ENCODE data around the gene OGFOD1.

Gene OGFOD1

GRCh38 chr16:56423584-56424403 is 27.6 kb upstream of the OGFOD1 start:
- no peaks in the 10 kb centered on the region for H3K27me3 ChIP-seq
- no peaks in the 10 kb centered on the region for H3K36me3 ChIP-seq
- no peak for TF ChIP-seq CTCF (IDR thresholded peaks at IDR 0.05)
- H3K9me3 ChIP-seq = no peaks in the 10 kb centered on the region
- peak overlapping the region; percentile 77 to 81 for H3K4me3 ChIP-seq (ENCODE audit: low read depth in 1 of 2, low read length in 1 of 2)
- H3K27ac ChIP-seq = peak overlapping the region; percentile 71
- peaks cover 18 to 22% of the 10 kb centered on the region in 2 experiments for H3K4me1 ChIP-seq (ENCODE audit: control insufficient read depth in 1 of 2, insufficient read depth in 1 of 2, low read depth in 1 of 2, low read length in 1 of 2)

- no peak for TF ChIP-seq CTCF (IDR thresholded peaks at IDR 0.05)
- Histone ChIP-seq H3K4me1 (ENCODE audit: control insufficient read depth in 1 of 2, insufficient read depth in 1 of 2, low read depth in 1 of 2, low read length in 1 of 2) (peaks cover 18 to 22% of the 10 kb centered on the region in 2 experiments), H3K36me3 (no peaks in the 10 kb centered on the region), H3K9me3 (no peaks in the 10 kb centered on the region), H3K4me3 (ENCODE audit: low read depth in 1 of 2, low read length in 1 of 2) (peak overlapping the region; percentile 77 to 81), H3K27ac (peak overlapping the region; percentile 71), H3K27me3 (no peaks in the 10 kb centered on the region)
Measured at GRCh38 chr16:56424404-56424764, 27.0 kb upstream of the OGFOD1 start.

GRCh38 chr16:56424791-56425438 is 26.4 kb upstream of the OGFOD1 start:
- Histone ChIP-seq H3K36me3 (no peaks in the 10 kb centered on the region), H3K4me3 (ENCODE audit: low read depth in 1 of 2, low read length in 1 of 2) (peak overlapping the region; percentile 77 to 81), H3K27me3 (no peaks in the 10 kb centered on the region), H3K27ac (peak overlapping the region; percentile 71), H3K4me1 (ENCODE audit: control insufficient read depth in 1 of 2, insufficient read depth in 1 of 2, low read depth in 1 of 2, low read length in 1 of 2) (peaks cover 18 to 22% of the 10 kb centered on the region in 2 experiments), H3K9me3 (no peaks in the 10 kb centered on the region)
- TF ChIP-seq CTCF (IDR thresholded peaks at IDR 0.05) = no peak

GRCh38 chr16:56425439-56425832 is 25.9 kb upstream of the OGFOD1 start, which contains the start of gene AMFR:
AMFR (minus strand) TSS chr16:56425545; CDS start chr16:56425327, 218 bp downstream.
- Histone ChIP-seq H3K9me3 (no peaks in the 10 kb centered on the region), H3K27ac (peak within 1 kb of the TSS; percentile 71), H3K4me1 (ENCODE audit: control insufficient read depth in 1 of 2, insufficient read depth in 1 of 2, low read depth in 1 of 2, low read length in 1 of 2) (peaks cover 18 to 22% of the 10 kb centered on the region in 2 experiments), H3K36me3 (peaks cover 3% of the 10 kb centered on the region), H3K4me3 (ENCODE audit: low read depth in 1 of 2, low read length in 1 of 2) (peak within 1 kb of the TSS; percentile 77 to 81), H3K27me3 (no peaks in the 10 kb centered on the region)
- TF ChIP-seq CTCF (IDR thresholded peaks at IDR 0.05) = peak; percentile 72

- Histone ChIP-seq H3K4me1 (ENCODE audit: control insufficient read depth in 1 of 2, insufficient read depth in 1 of 2, low read depth in 1 of 2, low read length in 1 of 2) (peaks cover 18 to 22% of the 10 kb centered on the region in 2 experiments), H3K27ac (no peak overlapping the region), H3K4me3 (ENCODE audit: low read depth in 1 of 2, low read length in 1 of 2) (no peak overlapping the region), H3K36me3 (peaks cover 9% of the 10 kb centered on the region), H3K27me3 (no peaks in the 10 kb centered on the region), H3K9me3 (no peaks in the 10 kb centered on the region)
- TF ChIP-seq CTCF (IDR thresholded peaks at IDR 0.05) = no peak
Measured at GRCh38 chr16:56426585-56426984, 24.8 kb upstream of the OGFOD1 start.

Data from neutrophil (primary cell).